HTERT RPE-1 (cell line): ENCODE measurements around the gene SLC26A5.
"Not testable (repeated sequence)": the region's sequence is repeated elsewhere in the genome, so short reads cannot be mapped to it uniquely, and the experiment has no call there.

ENCODE experiments used
- in situ Hi-C: fragments of 300-500 bp; cut with MboI; formaldehyde crosslinking; loops from 4 replicates; pipeline ENCODE4 v1.14.3; 2020; ENCODE audit warnings: low sequenced_read_pairs

The SLC26A5 gene

DNA sequence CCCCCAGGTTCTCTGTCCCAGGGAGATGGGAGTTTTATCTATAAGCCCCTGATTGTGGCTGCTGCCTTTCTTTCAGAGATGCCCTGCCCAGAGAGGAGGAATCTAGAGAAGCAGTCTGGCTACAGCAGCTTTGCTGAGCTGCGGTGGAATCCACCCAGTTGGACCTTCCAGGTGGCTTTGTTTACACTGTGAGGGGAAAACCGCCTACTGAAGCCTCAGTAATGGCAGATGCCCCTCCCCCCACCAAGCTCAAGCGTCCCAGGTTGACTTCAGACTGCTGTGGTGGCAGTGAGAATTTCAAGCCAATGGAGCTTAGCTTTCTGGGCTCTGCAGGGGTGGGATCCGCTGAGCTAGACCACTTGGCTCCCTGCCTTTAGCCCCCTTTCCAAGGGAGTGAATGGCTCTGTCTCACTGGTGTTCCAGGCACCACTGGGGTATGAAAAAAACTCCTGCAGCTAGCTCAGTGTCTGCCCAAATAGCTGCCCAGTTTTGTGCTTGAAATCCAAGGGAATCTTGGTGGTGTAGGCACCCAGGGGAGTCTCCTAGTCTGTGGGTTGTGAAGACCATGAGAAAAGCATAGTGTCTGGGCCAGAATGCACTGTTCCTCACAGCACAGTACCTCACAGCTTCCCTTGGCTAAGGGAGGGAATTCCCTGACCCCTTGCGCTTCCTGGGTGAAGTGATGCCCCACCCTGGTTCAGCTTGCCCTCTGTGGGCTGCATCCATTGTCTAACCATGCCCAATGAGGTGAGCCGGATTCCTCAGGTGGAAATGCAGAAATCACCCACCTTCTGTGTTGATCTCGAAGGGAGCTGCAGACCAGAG lies 40.0 kb downstream of the SLC26A5 start:
- in situ Hi-C loops, result not testable (repeated sequence)

- in situ Hi-C loops, result not testable (repeated sequence)
Measured at GRCh38 chr7:103399687-103400086, 46.3 kb downstream of the SLC26A5 start.

DNA sequence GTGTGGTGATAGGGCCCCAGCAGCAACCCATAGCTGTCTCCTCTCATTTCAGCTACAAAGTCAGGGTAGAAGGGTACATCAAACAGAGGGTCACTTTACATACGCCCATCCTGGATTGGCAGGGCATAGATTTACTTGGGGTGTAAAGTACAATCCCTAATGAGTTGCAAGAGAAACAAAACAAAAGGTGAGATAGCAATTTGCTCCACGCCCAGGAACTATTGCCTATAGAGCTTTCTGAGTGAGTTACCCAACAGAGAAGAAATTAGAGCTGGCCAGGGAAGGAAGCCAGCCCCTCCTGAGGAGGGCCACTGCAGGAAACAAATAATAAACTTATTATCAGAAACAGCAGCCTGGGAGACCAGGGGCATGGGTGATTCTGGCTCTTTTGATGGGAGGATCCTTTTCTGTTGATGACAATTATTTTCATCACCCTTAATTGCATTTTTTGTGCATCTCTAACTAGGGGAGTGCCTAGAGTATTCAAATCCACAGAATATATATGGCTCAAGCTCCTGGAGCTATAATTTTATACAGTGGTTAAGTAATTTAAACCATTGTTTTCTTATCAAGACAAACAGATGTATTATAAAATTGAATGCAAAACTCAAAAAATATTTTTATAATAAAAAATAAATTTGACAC lies 47.4 kb downstream of the SLC26A5 start:
- in situ Hi-C loops, result no loop called here

- in situ Hi-C loops, result no loop called here
Measured at GRCh38 chr7:103396471-103396870, 49.5 kb downstream of the SLC26A5 start.

GRCh38 chr7:103395071-103395470 lies 50.9 kb downstream of the SLC26A5 start:
- in situ Hi-C loops, result no loop called here

GRCh38 chr7:103394566-103394965 lies 51.4 kb downstream of the SLC26A5 start:
- in situ Hi-C loops, result no loop called here

- in situ Hi-C loops, result no loop called here
Measured at GRCh38 chr7:103391976-103392375, 54.0 kb downstream of the SLC26A5 start.

GRCh38 chr7:103391150-103391549 lies 54.9 kb downstream of the SLC26A5 start:
- in situ Hi-C loops, result no loop called here

GRCh38 chr7:103389263-103389662 lies 56.7 kb downstream of the SLC26A5 start:
- in situ Hi-C loops, result no loop called here

DNA sequence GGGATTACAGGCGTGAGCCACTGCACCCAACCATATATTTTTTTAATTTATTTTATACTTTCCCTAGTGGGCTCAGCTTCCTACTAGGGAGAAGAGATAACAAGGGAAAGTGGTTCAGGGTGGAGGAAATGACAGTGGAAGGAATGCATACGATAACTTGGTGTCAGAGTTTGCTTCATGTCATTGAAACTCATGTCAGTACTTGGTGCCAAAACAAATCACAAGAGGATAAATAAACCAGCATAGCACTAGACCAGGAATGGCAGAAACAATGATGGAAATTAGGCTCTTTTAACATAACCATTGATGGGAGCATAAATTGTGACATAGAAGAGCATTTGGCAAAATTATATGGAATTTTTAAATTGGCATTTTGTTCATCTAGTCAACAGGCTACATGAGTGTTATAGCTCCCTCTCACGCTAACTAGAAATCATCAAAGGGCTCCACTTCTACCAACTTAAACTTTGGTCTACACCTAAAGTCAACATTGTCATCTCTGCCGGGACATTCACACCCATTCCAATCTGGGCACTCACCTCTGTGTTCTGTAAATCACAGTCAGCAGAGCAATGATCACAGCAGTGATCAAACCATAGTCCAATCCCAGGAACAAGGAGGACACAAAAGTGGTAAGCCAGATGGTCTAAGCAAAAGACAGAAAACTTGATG lies 57.4 kb downstream of the SLC26A5 start:
- in situ Hi-C loops, result no loop called here

- in situ Hi-C loops, result no loop called here
Measured at GRCh38 chr7:103387242-103387641, 58.8 kb downstream of the SLC26A5 start.

DNA sequence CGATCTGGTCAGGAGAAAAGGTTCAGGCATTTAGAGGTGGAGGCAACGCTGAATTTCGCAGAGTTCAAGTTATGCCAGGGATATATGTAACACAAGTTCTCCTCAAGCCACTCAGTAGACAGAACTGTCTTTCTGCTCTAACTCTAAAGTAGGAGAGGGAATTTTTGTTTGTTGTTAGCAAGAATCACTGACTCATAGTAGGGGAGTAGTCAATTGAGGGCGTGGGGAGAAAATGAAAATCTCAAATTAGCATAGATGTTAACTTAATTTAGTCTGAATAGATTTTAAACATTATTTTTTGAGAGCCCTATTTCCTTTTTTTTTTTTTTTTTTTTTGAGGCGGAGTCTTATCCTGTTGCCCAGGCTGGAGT lies 64.0 kb downstream of the SLC26A5 start:
- in situ Hi-C loops, result no loop called here

- in situ Hi-C loops, result no loop called here
Measured at GRCh38 chr7:103381280-103382031, 64.6 kb downstream of the SLC26A5 start.

DNA sequence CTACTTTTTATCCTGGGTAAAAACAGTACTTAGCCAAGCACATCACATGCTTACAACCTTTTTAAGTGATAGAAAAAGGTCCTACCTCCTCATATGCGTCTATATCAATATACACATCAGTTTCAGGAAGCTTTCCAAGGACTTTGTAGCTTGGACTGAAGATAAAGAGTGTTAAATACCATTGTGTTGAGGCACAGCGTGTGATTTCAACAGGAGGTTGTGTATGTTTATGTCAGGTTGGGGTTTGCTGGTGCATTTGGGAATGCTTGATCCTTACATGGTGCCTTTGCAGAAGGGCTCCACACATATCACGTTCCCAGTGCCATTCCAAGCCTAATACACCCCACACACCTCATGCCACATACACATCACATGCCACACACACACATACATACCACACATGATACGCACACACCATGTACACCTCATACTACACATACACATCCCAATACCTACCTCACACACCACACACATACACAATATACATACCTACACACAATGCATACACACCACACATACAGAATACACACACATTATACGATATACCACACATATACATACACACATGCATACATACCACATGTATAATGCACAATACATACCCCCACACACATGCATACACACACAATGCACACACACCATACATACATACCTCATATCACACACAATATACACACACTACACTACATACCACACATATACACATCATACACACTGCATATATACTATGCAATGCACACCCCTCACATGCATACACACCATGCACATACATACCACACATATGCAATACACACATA lies 65.4 kb downstream of the SLC26A5 start:
- in situ Hi-C loops, result no loop called here

DNA sequence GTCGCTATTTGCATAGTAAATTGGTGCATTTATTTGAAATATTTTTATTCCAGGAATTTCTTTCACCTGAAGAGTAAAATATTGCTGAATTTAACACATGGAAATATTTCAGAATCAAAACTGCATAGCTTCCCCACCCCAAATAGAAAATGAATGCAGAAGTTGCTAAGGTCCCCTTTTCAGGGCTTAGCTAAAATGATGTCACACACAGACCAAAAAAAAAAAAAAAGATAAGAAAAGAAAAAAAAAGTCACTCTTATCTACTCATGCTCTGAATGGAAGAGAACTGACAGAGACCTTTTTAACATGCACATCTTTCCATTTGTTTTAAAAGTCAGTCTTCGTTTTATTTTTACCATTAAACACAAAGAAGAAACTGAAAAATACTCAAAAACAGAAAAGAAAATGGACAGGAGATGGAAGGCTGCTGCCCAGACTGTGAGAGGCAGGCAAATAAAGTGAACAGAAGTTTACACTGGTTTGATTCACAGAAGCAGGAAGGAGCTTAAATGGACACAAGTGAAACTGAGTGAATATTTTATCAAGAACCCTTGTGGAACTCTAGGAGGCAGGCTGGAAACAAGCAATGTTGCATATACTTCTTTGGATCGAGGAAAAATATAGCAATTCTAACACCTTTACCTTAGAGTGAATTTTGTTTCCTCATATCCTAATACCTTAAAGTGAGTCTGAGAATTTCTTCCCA lies 66.6 kb downstream of the SLC26A5 start:
- in situ Hi-C loops, result no loop called here

DNA sequence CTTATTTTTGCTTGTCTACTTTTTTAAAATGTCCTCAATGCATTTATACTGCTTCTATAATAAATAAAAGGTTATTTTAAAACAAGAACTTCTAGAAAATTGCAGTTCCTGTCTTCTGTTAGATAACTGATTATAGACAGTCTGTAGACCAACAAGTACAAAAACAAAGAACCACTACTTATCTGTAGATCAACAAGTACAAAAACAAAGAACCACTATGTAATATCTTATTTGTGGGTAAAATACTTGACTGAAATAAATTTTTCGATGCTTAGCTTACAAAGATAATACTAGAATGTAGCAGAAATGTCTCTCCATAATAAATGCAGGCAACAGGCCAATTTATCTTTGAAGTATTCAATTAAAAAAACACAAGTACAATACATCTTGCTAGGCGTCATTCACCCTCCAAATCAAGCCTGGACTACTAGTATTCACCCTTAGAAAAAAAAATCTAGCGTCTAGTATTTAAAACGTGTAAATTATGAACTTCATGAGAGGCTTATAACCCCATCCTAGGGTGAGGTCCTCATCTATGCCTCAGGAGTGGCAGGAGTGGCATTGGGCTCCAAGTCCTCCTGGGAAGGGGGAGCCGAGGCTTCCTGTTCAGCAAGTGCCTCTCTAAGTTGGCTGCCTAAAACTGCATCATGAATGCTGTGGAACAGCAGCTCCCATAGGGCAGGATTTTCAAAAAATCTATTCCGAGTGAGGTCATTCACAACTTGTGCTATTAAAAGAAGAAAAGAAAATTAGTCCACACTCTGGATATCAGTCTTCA lies 72.0 kb downstream of the SLC26A5 start:
- in situ Hi-C loops, result no loop called here

GRCh38 chr7:103369432-103369831 lies 76.6 kb downstream of the SLC26A5 start:
- in situ Hi-C loops, result no loop called here

DNA sequence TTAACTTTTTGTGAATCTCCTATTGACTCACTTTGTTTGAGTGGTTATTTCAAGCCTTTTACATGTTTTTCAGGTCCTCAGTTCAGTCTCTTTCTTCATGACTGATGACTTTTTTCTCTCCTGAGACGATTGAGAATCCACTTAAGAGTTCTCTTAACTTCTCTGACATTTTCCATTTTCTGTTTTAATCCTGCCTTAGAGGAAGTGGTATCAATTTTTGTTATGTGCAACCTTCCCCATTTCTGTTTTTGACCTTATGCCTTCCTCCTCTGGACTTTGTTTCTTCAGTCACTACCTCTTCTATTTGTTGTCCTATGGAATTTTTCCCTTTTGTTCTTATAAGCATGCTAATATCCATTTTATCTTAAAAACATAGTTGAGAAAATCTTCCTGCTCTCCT lies 96.2 kb downstream of the SLC26A5 start:
- in situ Hi-C loops, result no loop called here

DNA sequence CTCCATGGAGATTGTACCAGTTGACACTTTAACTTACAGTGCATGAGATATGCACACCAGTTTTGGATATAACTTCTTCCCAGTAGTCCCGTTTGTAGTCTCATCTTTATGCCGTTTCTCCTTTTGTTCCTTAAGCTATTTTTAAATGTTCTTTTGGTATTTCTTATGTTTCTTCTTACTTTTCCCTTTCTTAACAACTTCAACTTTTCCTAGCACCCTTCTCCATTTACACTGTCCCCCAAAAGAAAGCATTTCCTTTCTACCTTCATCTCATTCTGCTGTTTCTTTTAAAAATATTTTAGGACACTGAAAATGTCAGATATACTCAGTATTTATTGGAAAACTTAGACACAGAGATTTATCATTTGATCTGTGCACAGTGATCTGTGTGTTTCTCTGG lies 97.0 kb downstream of the SLC26A5 start:
- in situ Hi-C loops, result no loop called here
